ENCODE results near the gene SNTG2. TPM values are rescaled to one million over a fixed set of nuclear protein-coding genes. Genes with fewer than 3 reads are reported as not detected.
"Not testable (repeated sequence)": the region's sequence is repeated elsewhere in the genome, so short reads cannot be mapped to it uniquely, and the experiment has no call there.

SNTG2 gene
- total RNA-seq, 1 donor from 2014 or later = 1.9 TPM

DNA sequence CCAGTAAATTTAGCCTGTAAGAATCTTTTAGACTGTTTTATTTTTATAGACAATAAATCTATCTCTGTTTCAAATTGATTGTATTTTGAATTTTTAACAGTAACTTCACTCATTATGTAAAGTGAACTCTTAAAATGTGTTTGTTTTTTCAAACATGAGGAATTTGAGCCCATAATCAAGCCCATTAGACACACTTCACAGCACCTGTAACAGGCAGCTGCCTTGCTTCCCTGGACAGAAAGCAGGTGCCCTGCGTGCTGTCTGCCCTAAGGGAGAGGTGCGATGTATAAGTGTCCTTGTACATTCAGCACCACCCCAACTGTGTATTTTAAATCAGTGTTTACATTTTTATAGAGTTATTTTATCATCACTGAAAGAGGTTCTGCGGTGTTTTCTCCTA, 276.1 kb downstream of the SNTG2 start:
- no peak overlapping the region for H3K27ac ChIP-seq (ENCODE audit: low read depth, low read length)
- H3K36me3 Mint-ChIP-seq (ENCODE audit: low read depth, unreplicated experiment) = peaks cover 1% of the 10 kb centered on the region
- H3K27me3 ChIP-seq (ENCODE audit: insufficient read depth, low read length) = no peaks in the 10 kb centered on the region
- no peak overlapping the region for H3K4me2 ChIP-seq (ENCODE audit: low read length)
- H3K9me3 Mint-ChIP-seq (ENCODE audit: unreplicated experiment) = peaks cover 4% of the 10 kb centered on the region
- H3K9me3 ChIP-seq (ENCODE audit: insufficient read depth, low read depth, low read length) = peaks cover under 1% of the 10 kb centered on the region
- peaks cover 3% of the 10 kb centered on the region for H3K4me1 Mint-ChIP-seq (ENCODE audit: low read depth, unreplicated experiment)
- no peaks in the 10 kb centered on the region for H3K79me2 ChIP-seq (ENCODE audit: insufficient read depth, low read length)
- no peak overlapping the region for H3K9ac ChIP-seq (ENCODE audit: low read length)
- H3K4me3 Mint-ChIP-seq (ENCODE audit: unreplicated experiment) = no peak overlapping the region
- FAIRE-seq (no peak), DNase-seq (ENCODE audit: low read depth) (no peak)
- TF ChIP-seq EZH2 (IDR thresholded peaks at IDR 0.05; ENCODE audit: insufficient read depth, low read length) (no peak), CTCF (IDR thresholded peaks at IDR 0.05; ENCODE audit: insufficient read depth, low read depth, low read length) (no peak)
- H3K27ac Mint-ChIP-seq (ENCODE audit: unreplicated experiment) = no peak overlapping the region
- no peak overlapping the region for H3K4me3 ChIP-seq (ENCODE audit: insufficient read depth, low read depth, low read length)
- H3K4me1 ChIP-seq (ENCODE audit: insufficient read depth, low read length) = peaks cover 8% of the 10 kb centered on the region
- no peak overlapping the region for H2AFZ ChIP-seq (ENCODE audit: low read depth, low read length)
- H4K20me1 ChIP-seq (ENCODE audit: insufficient read depth, low read length) = no peaks in the 10 kb centered on the region
- peaks cover 7% of the 10 kb centered on the region for H3K27me3 Mint-ChIP-seq (ENCODE audit: low read depth, unreplicated experiment)
- H3K36me3 ChIP-seq (ENCODE audit: insufficient read depth, low read length) = no peaks in the 10 kb centered on the region

GRCh38 chr2:1227274-1227900, 276.7 kb downstream of the SNTG2 start:
- Histone ChIP-seq H3K79me2 (ENCODE audit: insufficient read depth, low read length) (no peaks in the 10 kb centered on the region), H3K27me3 (ENCODE audit: insufficient read depth, low read length) (no peaks in the 10 kb centered on the region), H3K9me3 (ENCODE audit: insufficient read depth, low read depth, low read length) (peaks cover 3% of the 10 kb centered on the region), H3K4me3 (ENCODE audit: insufficient read depth, low read depth, low read length) (no peak overlapping the region), H3K4me1 (ENCODE audit: insufficient read depth, low read length) (peaks cover 8% of the 10 kb centered on the region), H3K27ac (ENCODE audit: low read depth, low read length) (no peak overlapping the region), H2AFZ (ENCODE audit: low read depth, low read length) (no peak overlapping the region), H3K36me3 (ENCODE audit: insufficient read depth, low read length) (no peaks in the 10 kb centered on the region), H3K4me2 (ENCODE audit: low read length) (no peak overlapping the region), H4K20me1 (ENCODE audit: insufficient read depth, low read length) (no peaks in the 10 kb centered on the region), H3K9ac (ENCODE audit: low read length) (no peak overlapping the region)
- Mint-ChIP-seq H3K27ac (ENCODE audit: unreplicated experiment) (no peak overlapping the region), H3K4me1 (ENCODE audit: low read depth, unreplicated experiment) (peaks cover 3% of the 10 kb centered on the region), H3K27me3 (ENCODE audit: low read depth, unreplicated experiment) (peaks cover 3% of the 10 kb centered on the region), H3K36me3 (ENCODE audit: low read depth, unreplicated experiment) (no peaks in the 10 kb centered on the region), H3K9me3 (ENCODE audit: unreplicated experiment) (peaks cover 7% of the 10 kb centered on the region), H3K4me3 (ENCODE audit: unreplicated experiment) (no peak overlapping the region)
- FAIRE-seq (no peak), DNase-seq (ENCODE audit: low read depth) (no peak)
- TF ChIP-seq CTCF (IDR thresholded peaks at IDR 0.05; ENCODE audit: insufficient read depth, low read depth, low read length) = no peak
- TF ChIP-seq EZH2 (IDR thresholded peaks at IDR 0.05; ENCODE audit: insufficient read depth, low read length) = no peak

DNA sequence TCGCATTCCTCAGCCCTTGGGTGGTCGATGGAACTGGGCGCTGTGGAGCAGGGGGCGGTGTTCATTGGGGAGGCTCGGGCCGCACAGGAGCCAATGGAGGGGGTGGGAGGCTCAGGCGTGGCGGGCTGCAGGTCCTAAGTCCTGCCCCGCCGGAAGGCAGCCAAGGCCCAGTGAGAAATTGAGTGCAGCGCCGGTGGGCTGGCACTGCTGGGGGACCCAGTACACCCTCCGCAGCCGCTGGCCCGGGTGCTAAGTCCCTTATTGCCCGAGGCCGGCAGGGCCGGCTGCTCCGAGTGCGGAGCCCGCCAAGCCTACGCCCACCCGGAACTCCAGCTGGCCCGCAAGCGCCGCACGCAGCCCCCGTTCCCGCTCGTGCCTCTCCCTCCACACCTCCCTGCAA, 278.9 kb downstream of the SNTG2 start:
- H3K4me1 ChIP-seq (ENCODE audit: insufficient read depth, low read length) = peaks cover 11% of the 10 kb centered on the region
- not testable (repeated sequence) for H3K27ac Mint-ChIP-seq (ENCODE audit: unreplicated experiment); FAIRE-seq; H3K9me3 Mint-ChIP-seq (ENCODE audit: unreplicated experiment); H3K9ac ChIP-seq (ENCODE audit: low read length); H3K36me3 ChIP-seq (ENCODE audit: insufficient read depth, low read length); H3K27me3 Mint-ChIP-seq (ENCODE audit: low read depth, unreplicated experiment); H4K20me1 ChIP-seq (ENCODE audit: insufficient read depth, low read length); H3K27me3 ChIP-seq (ENCODE audit: insufficient read depth, low read length); H3K4me1 Mint-ChIP-seq (ENCODE audit: low read depth, unreplicated experiment); H2AFZ ChIP-seq (ENCODE audit: low read depth, low read length); H3K36me3 Mint-ChIP-seq (ENCODE audit: low read depth, unreplicated experiment); H3K4me3 ChIP-seq (ENCODE audit: insufficient read depth, low read depth, low read length); H3K27ac ChIP-seq (ENCODE audit: low read depth, low read length); H3K79me2 ChIP-seq (ENCODE audit: insufficient read depth, low read length); H3K4me2 ChIP-seq (ENCODE audit: low read length); H3K4me3 Mint-ChIP-seq (ENCODE audit: unreplicated experiment); H3K9me3 ChIP-seq (ENCODE audit: insufficient read depth, low read depth, low read length); DNase-seq (ENCODE audit: low read depth)
